Lower leg skin (tissue), 4 donors: ENCODE measurements around the gene BBS9. TPM values are rescaled to one million over a fixed set of nuclear protein-coding genes. Genes with fewer than 3 reads are reported as not detected.

ENCODE experiments used
- DNase-seq, 2 donors: peaks; one replicate each; pipeline ENCODE4 v3.0.0-alpha.2; 2019; ENCODE audit warnings: low spot score in 2 of 2
- H3K4me3 ChIP-seq: fragments of 200-600 bp; sonication (generic); 2 replicates; pipeline ENCODE4 v1.5.1; 2017; ENCODE audit warnings: mild to moderate bottlenecking, low read depth; ENCODE audit not compliant: poor library complexity, severe bottlenecking
- CTCF ChIP-seq, 3 donors: fragments of 450-650 bp; IDR thresholded peaks; one replicate each; pipeline ENCODE4 v1.5.1; 2016; ENCODE audit warnings: antibody characterized with exemption in 3 of 3, mild to moderate bottlenecking in 3 of 3, moderate library complexity in 2 of 3
- POLR2A ChIP-seq, 2 donors: fragments of 450-650 bp; IDR thresholded peaks; one replicate each; pipeline ENCODE4 v1.6.1; 2016 to 2017; ENCODE audit warnings: antibody characterized with exemption in 2 of 2, mild to moderate bottlenecking in 1 of 2, moderate library complexity in 1 of 2
- WGBS, 2 donors: methylation state at CpG; one replicate each; pipeline ENCODE4 v1.1.5; 2018; 5-methylcytosine and 5-hydroxymethylcytosine counted together
- intact Hi-C: fragments of 100-400 bp; cut with DNase I; formaldehyde crosslinking; loops from one replicate; pipeline ENCODE4 v1.15.0; 2023; ENCODE audit warnings: low total_unique reads
- total RNA-seq, 4 donors: library from RNA; depleted of rRNA; stranded (reverse); fragments of >200 nt; gene quantifications; one replicate each; pipeline ENCODE4 v1.1.0, GENCODE V29; 2016

The BBS9 gene
- total RNA-seq, 4 donors from 2014 or later: 10.1 to 25.1 (median 11.2) TPM

DNA sequence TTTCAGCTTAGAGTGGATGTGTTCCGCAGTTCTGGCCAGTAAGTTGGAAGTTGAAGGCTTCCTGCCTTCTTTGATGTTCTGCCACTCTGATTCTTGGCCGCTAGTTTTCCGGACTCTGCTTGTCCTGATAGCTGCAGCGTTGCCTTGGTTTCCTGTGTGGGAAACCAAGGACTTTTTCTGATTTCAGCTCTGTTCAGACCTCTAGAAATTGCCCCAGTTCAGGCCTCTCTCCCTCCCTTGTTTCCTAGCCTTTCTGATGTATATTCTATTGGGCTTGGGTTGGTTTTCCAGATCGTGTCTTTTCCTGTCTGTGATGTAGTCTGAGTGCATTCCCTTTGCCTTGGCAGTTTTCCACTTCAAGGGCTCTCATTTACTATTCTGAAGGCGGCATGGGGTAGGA lies 318.7 kb downstream of the BBS9 start:
- TF ChIP-seq CTCF (IDR thresholded peaks at IDR 0.05) (no peak), POLR2A (IDR thresholded peaks at IDR 0.05) (no peak)
- no peak overlapping the region for H3K4me3 ChIP-seq
- no peak for DNase-seq
- 48 to 64% methylated on average over 6 of the region's 6 CpGs for WGBS, 2 donors
- intact Hi-C loops: no loop called here

- intact Hi-C loops: no loop called here
- TF ChIP-seq CTCF (IDR thresholded peaks at IDR 0.05): no peak
- TF ChIP-seq POLR2A (IDR thresholded peaks at IDR 0.05): no peak
- DNase-seq: no peak
- 87 to 91% methylated on average over 5 of the region's 5 CpGs for WGBS, 2 donors
- no peak overlapping the region for H3K4me3 ChIP-seq
Observed at GRCh38 chr7:33449847-33450246, 320.5 kb downstream of the BBS9 start.

DNA sequence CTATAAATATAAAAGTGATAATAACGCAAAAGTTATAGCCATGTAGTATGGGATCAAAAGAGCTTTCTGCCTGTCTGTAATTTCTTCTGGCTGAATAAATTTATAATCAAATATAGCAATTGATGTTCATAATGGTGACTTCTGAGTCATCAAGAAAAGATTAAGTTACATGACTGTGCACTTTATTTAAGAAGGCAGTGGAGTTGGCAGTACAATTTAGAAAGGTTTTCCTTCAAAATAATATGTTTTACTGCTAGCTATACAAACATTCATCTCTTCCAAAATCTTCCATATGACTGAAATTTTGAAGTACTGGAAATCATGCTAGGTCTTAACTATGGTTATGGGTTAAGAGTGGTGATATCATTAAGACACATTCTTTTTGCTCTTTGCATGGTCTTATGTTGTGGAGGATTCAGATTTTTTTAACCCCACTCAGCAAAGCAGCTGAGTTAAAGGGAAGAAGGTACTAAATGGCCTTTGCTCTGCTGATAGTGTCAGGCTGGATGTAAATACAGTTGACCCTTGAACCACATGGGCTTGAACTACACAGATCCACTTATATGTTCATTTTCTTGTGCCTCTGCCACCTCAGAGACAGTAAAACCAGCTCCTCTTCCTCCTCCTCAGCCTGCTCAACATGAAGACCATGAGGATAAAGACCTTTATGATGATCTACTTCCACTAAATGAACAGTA lies 323.6 kb downstream of the BBS9 start:
- H3K4me3 ChIP-seq: no peak overlapping the region
- 89 to 97% methylated on average over 1 of the region's 1 CpG for WGBS, 2 donors
- TF ChIP-seq CTCF (IDR thresholded peaks at IDR 0.05) (no peak), POLR2A (IDR thresholded peaks at IDR 0.05) (no peak)
- intact Hi-C loops: no loop called here
- no peak for DNase-seq

DNA sequence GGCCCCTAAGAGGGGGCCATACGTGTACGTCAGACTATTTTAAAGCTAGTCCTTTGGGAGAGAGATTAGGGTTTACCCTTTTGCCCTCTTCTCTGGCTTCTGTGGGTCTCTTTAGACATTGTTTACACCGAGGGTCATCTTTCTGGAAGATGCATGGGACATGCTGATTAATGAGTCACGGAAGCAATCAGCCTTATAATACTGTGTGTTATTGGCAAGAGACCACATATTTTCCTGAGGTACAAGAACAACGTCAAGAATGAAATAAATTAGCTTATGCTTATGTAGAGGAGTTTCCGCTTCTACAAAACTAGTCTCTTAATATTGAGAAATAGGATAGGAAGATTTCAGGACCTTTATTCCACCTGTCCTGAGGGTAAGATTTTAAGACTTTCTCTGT lies 327.7 kb downstream of the BBS9 start:
- no peak for DNase-seq
- intact Hi-C loops: no loop called here
- 79 to 90% methylated on average over 6 of the region's 6 CpGs for WGBS, 2 donors
- no peak overlapping the region for H3K4me3 ChIP-seq
- no peak for TF ChIP-seq CTCF (IDR thresholded peaks at IDR 0.05)
- TF ChIP-seq POLR2A (IDR thresholded peaks at IDR 0.05): no peak

GRCh38 chr7:33458581-33458980 lies 329.2 kb downstream of the BBS9 start:
- TF ChIP-seq CTCF (IDR thresholded peaks at IDR 0.05) (no peak), POLR2A (IDR thresholded peaks at IDR 0.05) (no peak)
- WGBS, 2 donors: 47 to 50% methylated on average over 1 of the region's 1 CpG
- intact Hi-C loops: no loop called here
- no peak overlapping the region for H3K4me3 ChIP-seq
- no peak for DNase-seq

- no peak overlapping the region for H3K4me3 ChIP-seq
- intact Hi-C loops: no loop called here
- no peak for TF ChIP-seq CTCF (IDR thresholded peaks at IDR 0.05)
- TF ChIP-seq POLR2A (IDR thresholded peaks at IDR 0.05): no peak
- no peak for DNase-seq
- WGBS, 2 donors: 67 to 78% methylated on average over 1 of the region's 1 CpG
Observed at GRCh38 chr7:33459340-33459751, 330.0 kb downstream of the BBS9 start.
